GM18519 (cell line): ENCODE data around the gene TMEM132E.
"Not testable (repeated sequence)": the region's sequence is repeated elsewhere in the genome, so short reads cannot be mapped to it uniquely, and the experiment has no call there.

Experiments used
- ATAC-seq: cut with Tn5 transposase; IDR thresholded peaks from one replicate; pipeline ENCODE4 v1.9.1; 2021; ENCODE audit warnings: mild to moderate bottlenecking, moderate library complexity; ENCODE audit not compliant: unreplicated experiment, low FRiP score

Gene TMEM132E

GRCh38 chr17:34579017-34579946 lies at the start of gene TMEM132E:
Gene TMEM132E (plus strand): TSS chr17:34579582. CDS start chr17:34581077, 1,495 bp downstream.
- ATAC-seq, result no peak

GRCh38 chr17:34530918-34531317 lies 48.5 kb upstream of the TMEM132E start:
- ATAC-seq, result no peak

GRCh38 chr17:34532281-34533065 lies 46.9 kb upstream of the TMEM132E start:
- ATAC-seq, result no peak

- no peak for ATAC-seq
Observed at GRCh38 chr17:34533806-34534527, 45.4 kb upstream of the TMEM132E start.

GRCh38 chr17:34537445-34537844 lies 41.9 kb upstream of the TMEM132E start:
- ATAC-seq, result no peak

GRCh38 chr17:34538582-34538981 lies 40.8 kb upstream of the TMEM132E start:
- not testable (repeated sequence) for ATAC-seq

GRCh38 chr17:34539881-34540280 lies 39.5 kb upstream of the TMEM132E start:
- ATAC-seq, result no peak

- no peak for ATAC-seq
Observed at GRCh38 chr17:34542700-34543336, 36.6 kb upstream of the TMEM132E start.

GRCh38 chr17:34547453-34548063 lies 31.8 kb upstream of the TMEM132E start:
- no peak for ATAC-seq

GRCh38 chr17:34549966-34550365 lies 29.4 kb upstream of the TMEM132E start:
- no peak for ATAC-seq

- no peak for ATAC-seq
Observed at GRCh38 chr17:34553907-34554306, 25.5 kb upstream of the TMEM132E start.

- ATAC-seq, result no peak
Observed at GRCh38 chr17:34556384-34556783, 23.0 kb upstream of the TMEM132E start.

- ATAC-seq, result no peak
Observed at GRCh38 chr17:34556931-34557330, 22.5 kb upstream of the TMEM132E start.

- no peak for ATAC-seq
Observed at GRCh38 chr17:34561328-34561727, 18.1 kb upstream of the TMEM132E start.

GRCh38 chr17:34562387-34562786 lies 17.0 kb upstream of the TMEM132E start:
- ATAC-seq, result no peak

GRCh38 chr17:34565713-34566112 lies 13.7 kb upstream of the TMEM132E start:
- no peak for ATAC-seq

- no peak for ATAC-seq
Observed at GRCh38 chr17:34566201-34566600, 13.2 kb upstream of the TMEM132E start.

- ATAC-seq, result no peak
Observed at GRCh38 chr17:34566873-34567272, 12.5 kb upstream of the TMEM132E start.

GRCh38 chr17:34567691-34568465 lies 11.5 kb upstream of the TMEM132E start:
- no peak for ATAC-seq
